Hepatocyte (in vitro differentiated cells): ENCODE results near the gene SLC9A2. TPM values are rescaled to one million over a fixed set of nuclear protein-coding genes. Genes with fewer than 3 reads are reported as not detected.
A peak's percentile ranks its signal among the peaks of the same experiment; 100 is the strongest.

Experiments
- DNase-seq: peaks from one replicate; pipeline ENCODE4 v3.0.0-alpha.2; 2016; ENCODE audit warnings: low spot score
- H2AFZ ChIP-seq: fragments of 200-600 bp; sonication (generic); 2 replicates; pipeline ENCODE4 v1.6.0; 2016; ENCODE audit warnings: antibody characterized with exemption, mild to moderate bottlenecking
- H3K27ac ChIP-seq: fragments of 200-600 bp; sonication (generic); 2 replicates; pipeline ENCODE4 v1.5.1; 2016; ENCODE audit warnings: mild to moderate bottlenecking
- H3K27me3 ChIP-seq: fragments of 200-600 bp; sonication (generic); 2 replicates; pipeline ENCODE4 v1.6.1; 2016
- H3K36me3 ChIP-seq: fragments of 200-600 bp; sonication (generic); replicated peaks from 2 replicates; pipeline ENCODE4 v1.5.1; 2016; ENCODE audit warnings: low read depth; ENCODE audit not compliant: insufficient read depth
- H3K4me1 ChIP-seq: fragments of 200-600 bp; sonication (generic); 2 replicates; pipeline ENCODE4 v1.5.1; 2016; ENCODE audit warnings: mild to moderate bottlenecking, moderate library complexity; ENCODE audit not compliant: insufficient read depth
- H3K4me2 ChIP-seq: fragments of 200-600 bp; sonication (generic); 2 replicates; pipeline ENCODE4 v1.6.0; 2016
- H3K4me3 ChIP-seq: fragments of 200-600 bp; sonication (generic); 2 replicates; pipeline ENCODE4 v1.5.1; 2016; ENCODE audit warnings: mild to moderate bottlenecking
- H3K79me2 ChIP-seq: fragments of 200-600 bp; sonication (generic); 2 replicates; pipeline ENCODE4 v1.6.0; 2017; ENCODE audit warnings: mild to moderate bottlenecking
- H3K9me2 ChIP-seq: fragments of 200-600 bp; sonication (generic); replicated peaks from 2 replicates; pipeline ENCODE4 v1.6.0; 2017; ENCODE audit warnings: mild to moderate bottlenecking; ENCODE audit not compliant: insufficient read depth
- H3K9me3 ChIP-seq: fragments of 200-600 bp; sonication (generic); 2 replicates; pipeline ENCODE4 v1.5.1; 2016; ENCODE audit warnings: low read depth, mild to moderate bottlenecking
- H4K20me1 ChIP-seq: fragments of 200-600 bp; sonication (generic); 2 replicates; pipeline ENCODE4 v1.6.0; 2016; ENCODE audit warnings: mild to moderate bottlenecking; ENCODE audit not compliant: insufficient read depth, poor library complexity, severe bottlenecking
- CTCF ChIP-seq: fragments of 200-600 bp; sonication (generic); IDR thresholded peaks from 2 replicates; pipeline ENCODE4 v1.5.1; 2016; ENCODE audit warnings: antibody characterized with exemption, mild to moderate bottlenecking; ENCODE audit not compliant: poor library complexity
- EZH2 ChIP-seq: fragments of 200-600 bp; sonication (generic); IDR thresholded peaks from 2 replicates; pipeline ENCODE4 v1.6.1; 2016; ENCODE audit warnings: antibody characterized with exemption, mild to moderate bottlenecking, borderline replicate concordance
- EZH2phosphoT487 ChIP-seq: fragments of 200-600 bp; sonication (generic); IDR thresholded peaks from one replicate; pipeline ENCODE4 v1.6.1; 2018; ENCODE audit warnings: antibody characterized with exemption, mild to moderate bottlenecking, low read depth, moderate library complexity; ENCODE audit not compliant: unreplicated experiment, severe bottlenecking
- WGBS: methylation state at CpG from one replicate; pipeline ENCODE4 v1.1.6; 2016; ENCODE audit warnings: low lambda C conversion rate; ENCODE audit errors: missing lambda C conversion rate; 5-methylcytosine and 5-hydroxymethylcytosine counted together
- polyA plus RNA-seq: library from polyadenylated mRNA; unstranded; fragments of >200 nt; fragmentation: Nextera tagmentation; extraction: Ambion mirVana; gene quantifications from 2 replicates; pipeline ENCODE4 v1.2.1, GENCODE V29; 2016
- total RNA-seq: library from RNA; depleted of rRNA; stranded (reverse); fragments of >200 nt; gene quantifications from 2 replicates; pipeline ENCODE4 v1.2.3, GENCODE V29; 2014

The SLC9A2 gene
- total and polyA plus RNA-seq, 2 experiments from 2014 or later = 1.1 to 2.1 TPM

- Histone ChIP-seq H3K9me3 (no peaks in the 10 kb centered on the region), H3K79me2 (no peaks in the 10 kb centered on the region), H3K4me1 (peaks cover 12% of the 10 kb centered on the region), H3K36me3 (no peaks in the 10 kb centered on the region), H3K27ac (no peak overlapping the region), H4K20me1 (no peaks in the 10 kb centered on the region), H3K9me2 (no peaks in the 10 kb centered on the region), H3K27me3 (no peaks in the 10 kb centered on the region), H2AFZ (no peak overlapping the region), H3K4me2 (no peak overlapping the region), H3K4me3 (no peak overlapping the region)
- DNase-seq = no peak
- no peak for TF ChIP-seq EZH2phosphoT487
- TF ChIP-seq EZH2 = no peak
- TF ChIP-seq CTCF = no peak
- WGBS = 73% methylated on average over 2 of the region's 2 CpGs
These were observed 36.5 kb upstream of the SLC9A2 start for GRCh38 chr2:102582845-102583244.

GRCh38 chr2:102585847-102586404, 33.4 kb upstream of the SLC9A2 start:
- WGBS = 55% methylated on average over 6 of the region's 6 CpGs
- no peak overlapping the region for H3K4me3 ChIP-seq
- no peaks in the 10 kb centered on the region for H3K36me3 ChIP-seq
- DNase-seq = peak; percentile 58
- peak overlapping the region; percentile 44 for H3K4me2 ChIP-seq
- H3K79me2 ChIP-seq = no peaks in the 10 kb centered on the region
- H4K20me1 ChIP-seq = no peaks in the 10 kb centered on the region
- H3K27me3 ChIP-seq = no peaks in the 10 kb centered on the region
- peaks cover 12% of the 10 kb centered on the region for H3K4me1 ChIP-seq
- no peak overlapping the region for H2AFZ ChIP-seq
- peak overlapping the region; percentile 60 for H3K27ac ChIP-seq
- H3K9me3 ChIP-seq = no peaks in the 10 kb centered on the region
- H3K9me2 ChIP-seq = no peaks in the 10 kb centered on the region
- TF ChIP-seq CTCF (peak; percentile 23), EZH2 (no peak)

- Histone ChIP-seq H3K4me3 (no peak overlapping the region), H2AFZ (no peak overlapping the region), H3K4me1 (peaks cover 26% of the 10 kb centered on the region), H3K27me3 (no peaks in the 10 kb centered on the region), H3K9me3 (no peaks in the 10 kb centered on the region), H3K9me2 (no peaks in the 10 kb centered on the region), H3K4me2 (no peak overlapping the region), H4K20me1 (no peaks in the 10 kb centered on the region), H3K79me2 (no peaks in the 10 kb centered on the region), H3K27ac (no peak overlapping the region), H3K36me3 (no peaks in the 10 kb centered on the region)
- no peak for DNase-seq
- TF ChIP-seq CTCF (no peak), EZH2 (no peak), EZH2phosphoT487 (no peak)
- WGBS = 73% methylated on average over 8 of the region's 8 CpGs
These were observed 31.0 kb upstream of the SLC9A2 start for GRCh38 chr2:102588213-102588939.
